HG03378 (cell line): ENCODE data around the gene TMEM169.

Source experiments
- ATAC-seq: cut with Tn5 transposase; IDR thresholded peaks from one replicate; pipeline ENCODE4 v1.9.1; 2021; ENCODE audit warnings: mild to moderate bottlenecking, moderate library complexity; ENCODE audit not compliant: unreplicated experiment

The TMEM169 gene, protein sequence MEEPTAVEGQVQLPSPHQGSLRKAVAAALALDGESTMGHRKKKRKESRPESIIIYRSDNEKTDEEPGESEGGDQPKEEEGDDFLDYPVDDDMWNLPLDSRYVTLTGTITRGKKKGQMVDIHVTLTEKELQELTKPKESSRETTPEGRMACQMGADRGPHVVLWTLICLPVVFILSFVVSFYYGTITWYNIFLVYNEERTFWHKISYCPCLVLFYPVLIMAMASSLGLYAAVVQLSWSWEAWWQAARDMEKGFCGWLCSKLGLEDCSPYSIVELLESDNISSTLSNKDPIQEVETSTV

DNA sequence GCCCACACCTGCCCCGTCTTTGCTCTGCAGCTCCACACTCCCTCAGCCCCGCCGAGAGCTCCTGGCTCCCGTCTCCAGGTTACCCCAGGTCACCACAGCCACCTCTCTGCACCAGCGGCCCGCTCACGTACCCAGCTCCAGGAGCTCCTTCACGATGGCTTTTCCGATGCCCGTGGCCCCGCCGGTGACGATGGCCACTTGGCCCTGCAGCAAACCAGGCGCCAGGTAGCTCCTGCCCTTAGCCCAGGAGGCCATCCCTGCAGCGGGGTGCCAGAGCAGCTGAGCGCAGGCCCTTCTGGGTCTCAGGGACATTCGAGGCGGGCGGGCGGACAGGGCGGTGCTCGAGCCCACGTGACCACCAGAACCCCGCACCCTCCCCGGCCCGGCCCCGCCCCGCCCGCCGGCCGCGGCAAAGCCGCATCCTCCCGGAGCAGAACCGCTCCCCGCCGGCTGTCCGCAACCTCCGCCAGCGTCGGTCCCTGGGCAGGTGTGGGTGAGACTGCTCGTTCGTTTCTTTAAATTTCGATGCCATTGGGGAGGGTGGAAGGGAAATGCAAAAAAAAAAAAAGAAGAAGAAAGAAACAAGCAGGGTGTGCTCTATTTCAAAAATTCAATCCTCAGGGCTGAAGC, at the start of gene TMEM169, which contains the start of gene PECR:
Gene TMEM169, plus strand, starts transcription at position 433 of the 630 bp plus-strand sequence. CDS start 14,045 bp downstream, outside the sequence.
Gene PECR, minus strand, starts transcription at position 323 of the 630 bp plus-strand sequence. Its CDS starts 68 bp downstream, at position 255.
- ATAC-seq, result peak; percentile 85

DNA sequence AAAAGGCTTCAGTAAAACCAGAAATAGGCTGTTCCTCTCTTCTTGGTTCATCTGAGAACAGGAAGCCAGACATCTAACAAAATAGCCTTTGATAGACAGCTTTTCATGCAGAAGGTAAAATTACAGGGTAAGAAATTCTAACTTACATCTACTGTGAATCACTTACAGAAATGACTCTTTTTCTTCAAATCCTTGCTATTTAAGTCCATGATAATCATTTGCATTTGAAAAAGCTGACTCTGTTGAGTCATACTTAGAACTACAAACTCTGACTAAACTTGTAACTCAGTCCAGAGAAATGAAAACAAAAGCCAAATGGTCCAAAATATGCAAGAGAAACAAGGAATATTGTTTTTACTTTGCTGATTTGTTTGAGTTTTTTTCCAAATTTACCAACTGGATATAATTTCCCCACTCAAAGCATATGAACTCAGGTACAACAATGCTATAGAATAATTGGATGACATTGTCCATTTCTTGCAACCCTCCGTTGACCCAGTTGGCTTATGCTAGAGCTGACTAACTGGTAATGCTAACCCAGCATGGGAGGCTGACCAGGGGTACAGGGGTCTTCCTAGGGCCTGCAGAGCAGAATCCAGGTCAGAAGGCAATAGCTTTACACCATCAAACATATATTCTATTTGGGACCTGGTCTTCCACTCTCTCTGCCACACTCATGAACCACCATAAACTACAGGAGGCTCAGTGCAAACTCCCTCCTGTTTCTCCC, 49.6 kb upstream of the TMEM169 start:
- peak; percentile 90 for ATAC-seq

DNA sequence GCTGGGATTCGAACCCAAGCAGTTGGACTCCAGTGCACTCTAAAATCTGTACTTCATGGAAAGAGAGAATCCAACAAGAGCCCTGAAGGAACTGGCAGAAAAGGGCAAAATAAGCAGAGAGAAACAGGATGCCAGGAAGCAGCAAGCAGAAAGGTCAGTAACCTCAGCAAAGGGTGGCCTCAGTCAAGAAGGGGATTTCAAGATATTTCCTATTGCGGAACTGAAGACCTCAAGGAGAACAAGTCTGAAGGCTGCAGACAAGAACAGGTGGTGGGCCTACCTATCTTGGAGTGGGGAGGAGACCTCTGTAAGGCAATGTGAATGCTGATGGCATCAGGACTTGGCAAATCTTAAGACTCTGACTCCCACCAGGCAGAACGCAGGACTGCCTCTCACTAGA, 48.3 kb upstream of the TMEM169 start:
- ATAC-seq, result no peak

DNA sequence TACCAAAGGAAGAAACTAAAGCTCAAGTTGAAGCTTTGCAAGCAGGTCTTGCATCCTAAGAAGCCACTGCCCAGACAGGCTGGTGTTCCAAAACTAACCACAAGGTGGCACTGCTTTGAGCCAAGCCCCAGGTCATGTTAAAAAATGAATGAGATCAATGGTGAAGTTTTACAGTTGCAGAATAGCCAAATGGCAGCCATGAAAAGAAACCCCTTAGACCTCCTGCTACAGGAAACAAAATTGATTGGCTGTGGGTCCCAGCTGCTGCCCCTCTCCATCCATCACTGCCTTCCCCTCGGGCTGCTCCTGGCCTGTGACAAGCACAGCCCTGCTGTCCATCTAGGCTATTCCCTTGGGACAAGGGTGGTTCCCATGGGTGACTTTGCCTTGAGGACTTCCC, 47.7 kb upstream of the TMEM169 start:
- ATAC-seq, result peak; percentile 38

DNA sequence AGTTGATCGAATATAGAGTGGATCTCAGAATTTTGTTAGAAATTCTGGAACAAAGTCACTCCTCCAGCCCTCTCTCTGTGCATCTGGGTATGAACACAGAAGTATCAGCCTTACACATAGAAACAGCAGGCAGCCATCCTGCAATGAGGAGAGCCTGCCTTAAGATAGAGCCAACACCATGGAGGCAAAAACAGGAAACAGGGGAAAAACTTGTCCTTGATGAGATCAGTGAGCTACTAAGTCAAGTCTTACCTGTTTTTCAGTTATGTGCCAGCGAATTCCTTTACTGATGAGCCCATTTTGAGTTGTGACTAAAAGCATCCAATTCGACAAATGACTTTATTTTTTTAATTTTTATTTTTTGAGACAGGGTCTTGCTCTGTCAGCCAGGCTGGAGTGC, 41.8 kb upstream of the TMEM169 start:
- ATAC-seq, result no peak

DNA sequence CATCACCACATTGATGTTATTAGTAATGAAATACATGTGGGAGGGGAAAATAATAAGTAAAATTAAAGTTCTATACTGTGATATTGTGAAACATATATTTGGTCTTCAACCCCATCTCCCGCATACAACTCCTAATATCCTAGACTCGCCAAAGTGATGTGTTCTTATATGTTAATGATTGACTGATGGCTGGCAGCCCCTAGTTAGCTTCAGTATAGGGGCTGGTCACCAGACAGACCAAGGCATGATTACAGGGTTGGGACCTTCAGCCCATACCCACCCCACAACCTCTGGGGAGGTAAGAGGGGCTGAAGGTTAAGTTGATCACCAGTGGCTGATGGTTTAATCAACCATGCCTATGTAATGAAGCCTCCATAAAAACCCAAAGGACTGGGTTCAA, 40.3 kb upstream of the TMEM169 start:
- no peak for ATAC-seq

DNA sequence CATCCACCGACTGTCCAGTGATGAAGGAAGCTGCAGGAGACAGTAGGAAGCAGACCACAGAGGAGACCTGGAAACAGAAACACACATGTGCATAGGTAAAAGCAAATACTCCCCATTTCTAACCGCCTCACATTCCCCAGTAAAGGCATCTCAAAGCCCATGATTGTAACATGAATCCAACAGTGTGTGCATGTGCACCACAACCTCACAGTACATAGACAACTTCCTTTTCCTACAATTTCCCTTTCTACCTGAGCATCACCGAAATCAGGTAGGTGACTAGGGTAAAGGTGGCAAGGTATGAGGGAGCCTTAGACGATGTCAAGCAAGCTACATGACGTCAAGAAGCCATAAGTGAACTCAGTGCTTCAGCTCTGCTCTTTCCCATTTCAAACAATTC, 37.8 kb upstream of the TMEM169 start:
- ATAC-seq, result no peak

DNA sequence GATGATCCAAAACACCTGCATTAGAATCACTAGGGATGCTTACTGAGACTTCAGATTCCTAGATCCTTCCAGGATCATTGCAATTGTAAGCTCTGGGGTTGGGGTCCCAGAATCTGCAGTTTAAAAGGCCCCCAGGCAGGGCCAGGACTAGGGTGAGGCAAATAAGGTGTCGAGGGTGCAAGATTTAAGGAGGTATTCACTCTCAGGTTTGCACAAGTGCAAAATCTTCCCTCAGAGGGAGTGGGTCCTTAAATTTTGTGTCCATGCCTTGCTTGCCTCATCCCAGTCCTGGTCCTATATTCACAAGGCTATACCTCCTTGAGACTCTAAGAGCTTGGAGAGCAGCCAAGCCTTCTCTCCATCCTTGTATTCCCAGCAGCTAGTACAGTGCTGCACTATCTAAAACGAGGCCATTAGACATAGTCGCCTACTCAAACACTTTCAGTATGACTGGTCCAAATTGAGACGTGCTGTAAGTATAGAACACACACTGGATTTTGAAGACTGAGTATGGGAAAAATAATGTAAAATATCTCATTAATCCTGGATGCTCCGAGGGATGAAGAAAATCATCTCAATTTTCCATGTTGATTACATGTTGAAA, 36.7 kb upstream of the TMEM169 start:
- ATAC-seq, result peak; percentile 99

DNA sequence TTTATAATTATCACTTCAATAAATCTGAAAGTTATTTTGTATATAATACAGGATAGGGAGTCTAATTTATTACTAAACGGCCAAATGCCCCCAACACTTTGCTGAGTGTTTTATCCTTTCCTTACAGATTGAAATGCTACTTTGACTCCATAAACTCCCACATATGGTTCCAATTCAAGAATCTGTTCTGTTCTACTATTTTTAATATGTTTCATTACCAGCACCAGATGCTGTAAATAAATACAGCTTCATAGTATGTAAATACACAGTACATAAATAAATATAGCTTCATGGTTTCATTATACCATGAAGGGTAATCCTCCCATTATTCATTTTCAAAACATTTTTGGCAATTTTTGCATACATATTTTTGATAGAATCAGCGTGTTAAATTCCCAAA, 34.3 kb upstream of the TMEM169 start:
- no peak for ATAC-seq

DNA sequence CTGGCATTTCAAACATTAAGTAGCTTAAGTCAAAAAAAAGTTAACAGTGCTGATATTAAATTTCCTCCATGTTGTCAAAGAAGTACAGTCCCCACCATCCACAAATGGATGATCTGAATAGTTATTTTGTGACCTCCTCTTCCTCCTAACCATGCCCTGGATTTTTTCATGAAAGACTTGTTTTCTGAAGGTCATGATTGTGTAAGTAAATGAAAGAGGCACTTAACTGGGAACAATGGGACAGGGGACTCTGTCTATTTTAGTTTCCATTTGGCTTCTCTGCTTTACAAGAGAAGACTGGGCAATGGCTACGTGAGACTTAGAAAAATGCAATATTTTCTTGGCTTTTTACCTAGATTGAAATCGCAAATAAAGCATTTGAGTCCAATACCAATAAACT, 32.3 kb upstream of the TMEM169 start:
- no peak for ATAC-seq

DNA sequence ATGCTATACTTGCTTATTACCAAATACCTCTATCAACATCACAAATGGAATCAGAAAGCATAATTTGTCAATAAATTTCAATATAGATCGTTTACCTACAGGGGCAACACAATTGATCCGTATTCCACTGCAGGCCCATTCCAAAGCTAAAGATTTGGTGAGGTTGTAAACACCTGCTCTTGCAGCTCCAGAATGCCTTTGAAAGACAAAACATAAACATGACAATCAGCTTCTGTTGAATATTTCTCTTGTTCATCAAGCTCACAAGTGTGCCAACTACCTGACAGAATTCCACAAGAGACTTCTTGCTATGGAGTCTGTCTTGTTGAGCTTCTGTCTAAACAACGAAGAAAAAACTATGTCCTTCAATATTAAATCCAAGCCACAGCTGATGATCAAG, 30.4 kb upstream of the TMEM169 start:
- no peak for ATAC-seq

DNA sequence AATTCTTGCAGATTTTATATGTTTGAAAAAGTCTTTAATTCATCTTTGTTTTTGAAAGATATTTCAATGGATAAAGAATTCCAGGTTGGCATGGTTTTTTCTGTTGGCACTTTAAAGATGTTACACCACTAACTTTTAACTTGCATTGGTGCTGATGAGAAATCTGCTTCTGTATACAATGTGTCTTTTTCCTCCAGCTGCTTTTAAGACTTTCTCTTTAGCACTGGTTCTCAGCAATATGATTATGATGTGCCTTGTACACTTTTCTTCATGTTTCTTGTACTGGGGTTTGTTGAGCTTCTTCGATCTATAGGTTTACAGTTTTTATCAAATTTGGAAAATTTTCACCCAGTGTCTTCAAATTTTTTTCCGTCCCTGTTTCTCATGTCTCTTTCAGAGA, 29.3 kb upstream of the TMEM169 start:
- ATAC-seq, result no peak

DNA sequence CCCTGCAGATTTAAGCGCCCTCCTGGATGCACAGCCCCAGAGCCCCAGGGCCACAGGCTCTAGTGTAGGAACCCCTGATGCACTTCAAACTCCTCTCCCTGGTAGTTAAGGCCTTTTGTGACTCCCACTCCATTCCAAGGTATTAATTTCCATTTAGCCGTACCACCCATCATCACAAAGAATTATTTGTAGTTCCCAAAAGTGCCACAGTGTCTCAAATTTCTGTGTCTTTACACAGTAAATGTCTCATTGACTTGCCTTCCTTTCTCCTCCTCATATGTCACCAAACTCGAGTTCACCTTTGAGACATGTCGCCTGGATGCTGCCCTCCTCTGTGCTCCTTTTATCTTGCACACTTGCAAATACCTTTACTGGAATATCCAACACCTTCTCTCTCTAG, 26.0 kb upstream of the TMEM169 start:
- no peak for ATAC-seq

DNA sequence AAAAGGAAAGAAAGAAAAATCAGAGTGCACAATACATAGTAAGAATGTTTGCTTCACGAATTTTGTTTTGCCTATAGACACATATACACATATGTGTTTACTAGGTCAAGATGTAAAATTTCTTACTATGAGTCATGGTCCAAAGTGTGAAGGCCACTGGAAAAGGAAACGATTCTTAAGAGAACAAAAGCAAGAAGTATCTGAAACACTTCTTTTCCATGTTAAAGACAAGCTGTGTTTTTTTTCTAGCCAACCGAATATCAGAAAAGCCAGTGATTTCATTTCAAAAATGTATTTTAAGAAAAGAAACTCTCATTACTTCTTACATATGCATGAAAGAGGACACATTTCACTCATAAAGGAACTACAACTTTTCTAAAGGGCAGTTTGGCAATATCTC, 25.0 kb upstream of the TMEM169 start:
- ATAC-seq, result peak; percentile 37

DNA sequence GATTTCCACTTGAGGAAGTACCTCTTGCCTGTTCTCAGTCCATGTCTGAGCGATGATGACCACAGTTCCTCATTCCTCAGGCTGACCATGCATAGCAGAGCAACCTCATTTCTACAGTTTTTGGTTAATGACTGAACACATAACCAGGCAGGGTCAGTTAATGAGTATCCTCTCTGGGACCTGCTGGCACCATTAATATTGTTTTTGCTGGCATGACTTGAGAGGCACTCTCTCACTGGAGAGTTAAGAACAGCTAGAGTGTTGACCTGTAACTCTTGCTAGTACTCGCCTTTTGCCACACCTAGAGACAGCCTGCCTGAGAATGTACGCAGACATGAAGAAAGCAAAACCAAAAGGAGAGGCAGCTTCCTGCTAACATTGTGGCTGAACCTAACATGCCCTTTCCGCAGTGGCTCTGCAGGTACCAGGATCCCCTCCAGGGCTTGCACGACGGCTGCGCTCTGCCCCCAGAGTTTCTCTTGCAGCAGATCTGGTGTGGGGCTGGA, 24.0 kb upstream of the TMEM169 start:
- ATAC-seq, result peak; percentile 90

DNA sequence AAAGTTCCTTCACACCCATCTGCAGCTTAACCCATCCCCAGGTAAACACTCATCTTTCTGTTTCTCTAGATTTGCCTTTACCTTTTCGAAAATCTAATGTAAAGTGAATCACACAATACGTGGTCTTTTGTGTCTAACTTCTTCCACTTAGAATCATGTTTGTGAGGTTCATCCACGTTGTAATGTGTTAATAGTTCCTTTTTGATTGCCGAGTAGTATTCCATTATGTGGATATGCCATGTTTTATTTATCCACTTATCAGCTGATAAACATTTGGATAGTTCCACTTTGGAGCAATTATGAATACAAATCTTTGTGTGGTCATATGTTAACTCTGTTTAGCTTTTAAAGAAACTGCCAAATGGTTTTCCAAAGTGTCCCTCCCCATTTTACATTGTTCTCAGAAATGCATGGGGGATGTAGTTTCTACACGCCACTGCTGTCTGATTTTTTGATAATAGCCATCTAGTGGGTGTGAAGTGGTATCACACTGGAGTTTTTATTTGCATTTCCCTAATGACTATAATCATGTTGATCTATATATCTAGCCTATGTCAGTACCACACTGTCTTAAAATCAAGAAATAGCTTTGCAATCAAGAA, 22.4 kb upstream of the TMEM169 start:
- ATAC-seq, result no peak

DNA sequence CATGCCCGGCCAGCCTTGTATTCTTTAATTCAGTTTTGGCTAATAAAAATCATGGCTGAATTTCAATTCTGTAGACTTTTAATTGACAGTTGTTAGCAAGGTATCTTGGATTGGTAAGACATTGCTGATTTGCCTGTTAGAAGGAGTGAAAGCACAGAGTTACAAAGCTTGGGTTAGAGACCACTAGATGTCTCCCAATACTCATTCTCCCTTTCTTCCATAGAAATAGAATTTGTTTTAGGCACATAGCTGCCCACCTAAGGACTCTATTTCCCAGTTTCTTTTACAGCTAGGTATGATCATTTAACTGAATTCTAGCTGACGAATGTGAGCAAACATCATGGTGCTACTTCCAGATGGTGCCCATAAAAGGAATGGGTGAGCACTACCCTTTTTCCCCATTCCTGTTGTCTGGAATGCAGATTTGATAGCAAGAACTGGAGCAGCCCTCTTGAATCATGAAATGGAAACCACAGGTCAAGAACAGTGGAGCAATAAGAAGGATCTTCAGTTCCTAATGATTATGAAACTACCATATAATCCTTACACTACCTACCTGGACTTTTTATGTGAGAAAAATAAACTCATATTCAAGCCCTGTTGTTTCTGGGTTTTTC, 17.6 kb upstream of the TMEM169 start:
- ATAC-seq, result no peak

DNA sequence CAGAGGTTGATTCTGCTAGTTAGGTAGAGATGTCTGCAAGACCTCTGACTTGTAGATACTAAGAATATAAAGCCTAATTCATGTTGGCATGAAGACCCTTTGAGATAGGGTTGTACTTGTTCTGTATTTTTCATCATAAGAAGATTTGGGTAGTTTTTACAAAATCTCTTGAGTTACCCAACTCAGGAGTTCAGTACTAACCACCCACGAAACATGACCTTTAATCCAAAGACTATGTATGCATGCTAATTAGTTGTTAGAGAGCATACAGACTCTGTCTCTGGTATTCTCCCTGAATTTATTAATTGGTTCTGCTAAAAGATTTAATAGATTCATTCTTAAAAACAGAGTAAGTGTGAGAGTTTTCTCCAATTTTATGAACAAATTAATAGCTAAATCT, 17.1 kb upstream of the TMEM169 start:
- no peak for ATAC-seq

DNA sequence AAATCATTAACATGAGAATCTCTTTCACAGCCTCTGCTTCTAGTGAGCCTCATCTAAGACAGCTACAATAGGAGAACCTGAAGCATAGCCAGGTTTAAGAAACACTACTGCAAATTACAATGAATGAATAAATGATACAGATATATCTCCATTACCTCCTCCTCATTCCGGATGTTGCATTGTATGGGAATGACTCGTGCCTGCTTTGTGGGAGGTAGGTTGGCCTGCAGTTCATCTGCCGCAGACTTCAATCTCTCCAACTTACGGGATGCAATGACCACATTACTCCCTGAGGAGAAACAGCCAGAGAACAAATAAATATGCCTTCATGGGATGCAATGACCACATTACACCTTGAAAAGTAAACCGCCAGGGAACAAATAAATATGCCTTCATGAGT, 15.5 kb upstream of the TMEM169 start:
- no peak for ATAC-seq

DNA sequence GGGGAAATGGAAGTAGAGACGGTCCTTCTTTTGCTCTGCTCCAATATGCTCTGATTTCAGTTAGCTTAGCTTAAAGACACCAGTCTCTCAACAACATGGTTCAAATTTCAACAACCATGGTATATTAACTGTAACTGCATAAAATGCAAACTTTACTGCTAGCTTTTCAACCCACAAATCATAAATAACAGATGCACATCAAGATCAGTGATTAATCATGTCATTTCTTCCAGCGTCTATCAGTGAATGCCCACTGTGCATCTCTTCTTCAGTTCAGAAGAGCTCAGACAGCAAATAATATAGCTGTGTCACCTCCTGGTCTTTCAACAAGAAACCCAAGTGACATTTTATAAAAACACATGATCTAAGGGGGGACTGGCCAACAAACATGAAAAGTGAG, 12.7 kb upstream of the TMEM169 start:
- no peak for ATAC-seq

DNA sequence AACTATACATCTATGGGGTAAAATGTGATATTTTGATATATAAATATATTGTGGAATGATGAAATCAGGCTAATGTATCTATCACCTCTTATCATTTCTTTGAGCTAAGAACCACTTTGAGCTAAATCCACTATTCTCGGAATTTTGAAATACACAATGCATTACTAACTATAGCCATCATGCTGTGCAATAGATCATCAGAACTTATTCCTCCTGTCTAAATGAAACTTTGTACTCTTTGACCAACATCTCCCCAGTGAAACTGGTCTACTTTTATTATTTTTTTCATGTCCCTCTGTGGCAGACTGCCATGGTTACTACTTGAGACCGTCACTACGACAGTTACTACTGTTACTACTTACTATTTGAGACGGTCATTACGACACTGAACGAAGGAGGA, 11.5 kb upstream of the TMEM169 start:
- no peak for ATAC-seq
